AG09309 (cell line): Measurements from ENCODE around the gene NPBWR2.

Experiments used
- DNase-seq: peaks from one replicate; pipeline ENCODE4 v3.0.0-alpha.2; 2010; ENCODE audit warnings: low read depth
- H3K4me3 ChIP-seq: 2 replicates; pipeline ENCODE4 v1.5.1; 2011; ENCODE audit warnings: mild to moderate bottlenecking, low read depth, low read length, moderate library complexity; ENCODE audit not compliant: control insufficient read depth
- CTCF ChIP-seq: IDR thresholded peaks from 2 replicates; pipeline ENCODE4 v1.5.1; 2011; ENCODE audit warnings: mild to moderate bottlenecking, low read depth, low read length, inconsistent platforms; ENCODE audit not compliant: insufficient read depth, control insufficient read depth; ENCODE audit errors: missing control alignments

The NPBWR2 gene

GRCh38 chr20:64148581-64148980, 41.2 kb upstream of the NPBWR2 start:
- TF ChIP-seq CTCF: no peak
- H3K4me3 ChIP-seq: no peak overlapping the region
- no peak for DNase-seq

- H3K4me3 ChIP-seq: no peak overlapping the region
- TF ChIP-seq CTCF: no peak
- no peak for DNase-seq
Observed at GRCh38 chr20:64146936-64147477, 39.6 kb upstream of the NPBWR2 start.

- no peak overlapping the region for H3K4me3 ChIP-seq
- TF ChIP-seq CTCF: no peak
- no peak for DNase-seq
Observed at GRCh38 chr20:64146301-64146935, 39.1 kb upstream of the NPBWR2 start.

- TF ChIP-seq CTCF: peak; percentile 14
- no peak overlapping the region for H3K4me3 ChIP-seq
- DNase-seq: no peak
Observed at GRCh38 chr20:64145458-64146300, 38.3 kb upstream of the NPBWR2 start.

DNA sequence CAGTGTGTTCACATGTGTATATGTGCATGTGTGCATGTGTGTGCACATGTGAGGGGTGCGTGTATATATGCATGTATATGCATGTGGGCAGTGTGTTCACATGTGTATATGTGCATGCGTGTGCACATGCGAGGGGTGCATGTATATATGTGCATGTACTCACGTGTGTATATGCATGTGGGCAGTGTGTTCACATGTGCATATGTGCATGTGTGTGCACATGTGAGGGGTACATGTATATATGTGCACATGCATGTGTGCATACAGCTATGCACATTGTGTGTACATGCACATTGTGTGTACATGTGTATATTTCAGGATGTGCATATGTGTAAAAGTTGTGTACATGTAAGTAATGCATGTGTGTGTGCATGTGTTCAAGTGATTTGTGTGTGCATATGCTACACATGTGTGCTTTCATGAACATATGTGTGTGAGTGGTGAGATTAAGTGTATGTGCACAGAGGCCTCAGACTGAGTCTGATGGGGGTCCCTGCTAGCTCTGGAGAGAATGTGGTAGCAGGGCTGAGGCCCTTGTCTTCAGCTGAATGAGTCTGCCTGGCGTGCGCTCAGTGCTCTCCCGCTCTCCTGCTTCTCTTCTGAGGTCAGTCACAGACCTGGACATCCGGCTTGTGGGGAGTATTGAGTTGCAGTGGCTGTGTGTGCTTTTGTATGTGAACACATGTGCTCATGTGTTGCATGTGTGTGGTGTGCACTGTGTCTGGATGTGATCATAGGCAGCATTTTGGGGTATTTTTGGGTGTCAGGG, 37.0 kb upstream of the NPBWR2 start:
- H3K4me3 ChIP-seq: no peak overlapping the region
- TF ChIP-seq CTCF: no peak
- no peak for DNase-seq

- no peak overlapping the region for H3K4me3 ChIP-seq
- TF ChIP-seq CTCF: no peak
- DNase-seq: no peak
Observed at GRCh38 chr20:64143018-64143801, 35.8 kb upstream of the NPBWR2 start.
